ENCODE data around the gene DPH6. TPM values are rescaled to one million over a fixed set of nuclear protein-coding genes. Genes with fewer than 3 reads are reported as not detected.

Gene DPH6
- total RNA-seq, 4 donors from 2014 or later: 12.5 to 50.0 (median 19.0) TPM

GRCh38 chr15:35507932-35508638 is 37.9 kb downstream of the DPH6 start:
- 77% methylated on average over 7 of the region's 7 CpGs for WGBS
- Histone ChIP-seq H3K4me1 (no peaks in the 10 kb centered on the region), H3K9me3 (no peaks in the 10 kb centered on the region), H3K4me3 (no peak overlapping the region), H3K27ac (no peak overlapping the region), H3K36me3 (no peaks in the 10 kb centered on the region), H3K27me3 (no peaks in the 10 kb centered on the region)
- no peak for TF ChIP-seq POLR2AphosphoS5 (IDR thresholded peaks at IDR 0.05)
- TF ChIP-seq CTCF (IDR thresholded peaks at IDR 0.05): no peak
- no peak for TF ChIP-seq POLR2A (IDR thresholded peaks at IDR 0.05)
- no peak for TF ChIP-seq EP300 (IDR thresholded peaks at IDR 0.05)
- DNase-seq (ENCODE audit: low spot score in 2 of 2): no peak

GRCh38 chr15:35506272-35506870 is 39.6 kb downstream of the DPH6 start:
- H3K4me3 ChIP-seq: no peak overlapping the region
- WGBS: 76% methylated on average over 5 of the region's 5 CpGs
- no peaks in the 10 kb centered on the region for H3K4me1 ChIP-seq
- no peaks in the 10 kb centered on the region for H3K9me3 ChIP-seq
- H3K27me3 ChIP-seq: no peaks in the 10 kb centered on the region
- TF ChIP-seq CTCF (IDR thresholded peaks at IDR 0.05) (no peak), POLR2A (IDR thresholded peaks at IDR 0.05) (no peak), EP300 (IDR thresholded peaks at IDR 0.05) (no peak), POLR2AphosphoS5 (IDR thresholded peaks at IDR 0.05) (no peak)
- no peak for DNase-seq (ENCODE audit: low spot score in 2 of 2)
- H3K36me3 ChIP-seq: no peaks in the 10 kb centered on the region
- H3K27ac ChIP-seq: no peak overlapping the region

- TF ChIP-seq POLR2AphosphoS5 (IDR thresholded peaks at IDR 0.05): no peak
- TF ChIP-seq CTCF (IDR thresholded peaks at IDR 0.05): no peak
- no peak for TF ChIP-seq EP300 (IDR thresholded peaks at IDR 0.05)
- no peak for TF ChIP-seq POLR2A (IDR thresholded peaks at IDR 0.05)
- no peaks in the 10 kb centered on the region for H3K4me1 ChIP-seq
- H3K27me3 ChIP-seq: no peaks in the 10 kb centered on the region
- H3K4me3 ChIP-seq: no peak overlapping the region
- no peaks in the 10 kb centered on the region for H3K36me3 ChIP-seq
- H3K27ac ChIP-seq: no peak overlapping the region
- no peak for DNase-seq (ENCODE audit: low spot score in 2 of 2)
- H3K9me3 ChIP-seq: no peaks in the 10 kb centered on the region
These were observed 40.2 kb downstream of the DPH6 start for GRCh38 chr15:35505809-35506208.

- H3K36me3 ChIP-seq: no peaks in the 10 kb centered on the region
- H3K4me3 ChIP-seq: no peak overlapping the region
- TF ChIP-seq POLR2A (IDR thresholded peaks at IDR 0.05) (no peak), EP300 (IDR thresholded peaks at IDR 0.05) (no peak), CTCF (IDR thresholded peaks at IDR 0.05) (no peak), POLR2AphosphoS5 (IDR thresholded peaks at IDR 0.05) (no peak)
- no peaks in the 10 kb centered on the region for H3K4me1 ChIP-seq
- no peaks in the 10 kb centered on the region for H3K9me3 ChIP-seq
- DNase-seq (ENCODE audit: low spot score in 2 of 2): no peak
- H3K27me3 ChIP-seq: no peaks in the 10 kb centered on the region
- WGBS: 87% methylated on average over 1 of the region's 1 CpG
- H3K27ac ChIP-seq: no peak overlapping the region
These were observed 40.8 kb downstream of the DPH6 start for GRCh38 chr15:35505141-35505540.

GRCh38 chr15:35499723-35500122 is 46.2 kb downstream of the DPH6 start:
- no peak for DNase-seq (ENCODE audit: low spot score in 2 of 2)
- Histone ChIP-seq H3K36me3 (no peaks in the 10 kb centered on the region), H3K27me3 (no peaks in the 10 kb centered on the region), H3K27ac (no peak overlapping the region), H3K9me3 (no peaks in the 10 kb centered on the region), H3K4me3 (no peak overlapping the region), H3K4me1 (peaks cover 7% of the 10 kb centered on the region)
- 49% methylated on average over 4 of the region's 4 CpGs for WGBS
- TF ChIP-seq POLR2AphosphoS5 (IDR thresholded peaks at IDR 0.05) (no peak), POLR2A (IDR thresholded peaks at IDR 0.05) (no peak), CTCF (IDR thresholded peaks at IDR 0.05) (no peak), EP300 (IDR thresholded peaks at IDR 0.05) (no peak)

Data from suprapubic skin (tissue), 4 donors.